GM23338 (cell line): ENCODE results near the gene VPS45. TPM values are rescaled to one million over a fixed set of nuclear protein-coding genes. Genes with fewer than 3 reads are reported as not detected.

Experiments used
- ATAC-seq: fragments of 200-7000 bp; cut with Tn5 transposase; 3 replicates; pipeline ENCODE4 v1.9.1; 2020
- DNase-seq: peaks from one replicate; pipeline ENCODE4 v3.0.0-alpha.2; 2015; ENCODE audit warnings: low spot score
- H2AFZ ChIP-seq: fragments of 200-600 bp; sonication (generic); 2 replicates; pipeline ENCODE4 v1.8.0; 2016; ENCODE audit warnings: antibody characterized with exemption, mild to moderate bottlenecking, moderate library complexity
- H3F3A ChIP-seq: fragments of 200-600 bp; sonication (generic); replicated peaks from 2 replicates; pipeline ENCODE4 v1.8.0; 2017; ENCODE audit warnings: antibody characterized with exemption, mixed run types, low read depth
- H3K27ac ChIP-seq: fragments of 200-600 bp; sonication (generic); 2 replicates; pipeline ENCODE4 v1.6.1; 2016; ENCODE audit warnings: low read depth
- H3K27me3 ChIP-seq: fragments of 200-600 bp; sonication (generic); 2 replicates; pipeline ENCODE4 v1.8.0; 2016; ENCODE audit warnings: mild to moderate bottlenecking, mixed run types, moderate library complexity; ENCODE audit not compliant: insufficient read depth
- H3K36me3 ChIP-seq: fragments of 200-600 bp; sonication (generic); 2 replicates; pipeline ENCODE4 v1.8.0; 2016; ENCODE audit warnings: mild to moderate bottlenecking; ENCODE audit not compliant: insufficient read depth
- H3K4me1 ChIP-seq: fragments of 200-600 bp; sonication (generic); 2 replicates; pipeline ENCODE4 v1.8.0; 2016; ENCODE audit warnings: mild to moderate bottlenecking, moderate library complexity; ENCODE audit not compliant: insufficient read depth
- H3K4me2 ChIP-seq: fragments of 200-600 bp; sonication (generic); 2 replicates; pipeline ENCODE4 v1.7.1; 2017; ENCODE audit warnings: mixed run types
- H3K4me3 ChIP-seq: fragments of 200-600 bp; sonication (generic); 2 replicates; pipeline ENCODE4 v1.6.1; 2016; ENCODE audit warnings: mixed run types
- H3K79me2 ChIP-seq: fragments of 200-600 bp; sonication (generic); replicated peaks from 2 replicates; pipeline ENCODE4 v1.8.0; 2017; ENCODE audit warnings: mild to moderate bottlenecking; ENCODE audit not compliant: insufficient read depth
- H3K9me2 ChIP-seq: fragments of 200-600 bp; sonication (generic); 2 replicates; pipeline ENCODE4 v1.8.0; 2017; ENCODE audit not compliant: insufficient read depth
- H4K20me1 ChIP-seq: fragments of 200-600 bp; sonication (generic); replicated peaks from 2 replicates; pipeline ENCODE4 v1.8.0; 2017; ENCODE audit warnings: mild to moderate bottlenecking; ENCODE audit not compliant: insufficient read depth
- H3K27ac Mint-ChIP-seq: 2 replicates; pipeline ENCODE4 v1.8.0; 2020; ENCODE audit warnings: inconsistent platforms, mild to moderate bottlenecking, moderate library complexity, mixed read lengths
- H3K27me3 Mint-ChIP-seq: 3 replicates; pipeline ENCODE4 v1.8.0; 2022; ENCODE audit warnings: low read depth, mild to moderate bottlenecking, moderate library complexity, mixed read lengths, inconsistent platforms; ENCODE audit not compliant: insufficient read depth, poor library complexity
- H3K36me3 Mint-ChIP-seq: 3 replicates; pipeline ENCODE4 v1.8.0; 2021; ENCODE audit warnings: low read depth, mild to moderate bottlenecking, inconsistent platforms, moderate library complexity, mixed read lengths
- H3K4me1 Mint-ChIP-seq: 3 replicates; pipeline ENCODE4 v1.8.0; 2020; ENCODE audit warnings: mild to moderate bottlenecking, inconsistent platforms, mixed read lengths
- H3K4me3 Mint-ChIP-seq: 3 replicates; pipeline ENCODE4 v1.8.0; 2021; ENCODE audit warnings: moderate library complexity, mild to moderate bottlenecking, inconsistent platforms, mixed read lengths
- H3K9me3 Mint-ChIP-seq: 3 replicates; pipeline ENCODE4 v1.8.0; 2020; ENCODE audit warnings: moderate library complexity, mild to moderate bottlenecking, inconsistent platforms, mixed read lengths
- CTCF ChIP-seq, 2 experiments: fragments of 200-600 bp in 1 of 2; sonication (generic) in 1 of 2; conservative IDR thresholded peaks; 2 replicates each; pipeline versions ENCODE4 v1.5.1 to v1.6.1; 2016 to 2017; ENCODE audit warnings: antibody characterized with exemption in 2 of 2, low read depth in 2 of 2, mild to moderate bottlenecking in 2 of 2, moderate library complexity in 1 of 2
- EZH2phosphoT487 ChIP-seq: fragments of 200-600 bp; sonication (generic); IDR thresholded peaks from one replicate; pipeline ENCODE4 v1.8.1; 2018; ENCODE audit warnings: antibody characterized with exemption; ENCODE audit not compliant: unreplicated experiment
- JUNB ChIP-seq: IDR thresholded peaks from one replicate; pipeline ENCODE4 v1.6.1; 2016; ENCODE audit warnings: antibody characterized with exemption; ENCODE audit not compliant: unreplicated experiment
- NANOG ChIP-seq: IDR thresholded peaks from 2 replicates; pipeline ENCODE4 v1.6.1; 2016; ENCODE audit warnings: antibody characterized with exemption, borderline replicate concordance
- STAT1 ChIP-seq: IDR thresholded peaks from one replicate; pipeline ENCODE4 v1.6.1; 2016; ENCODE audit warnings: antibody characterized with exemption; ENCODE audit not compliant: unreplicated experiment
- ZNF462 ChIP-seq: fragments of 250-450 bp; sonication (Bioruptor Pico); IDR thresholded peaks from 2 replicates; pipeline ENCODE4 v1.5.0; 2020; ENCODE audit warnings: mild to moderate bottlenecking, moderate library complexity
- polyA plus RNA-seq: library from polyadenylated mRNA; unstranded; fragments of >200 nt; fragmentation: Nextera tagmentation; extraction: Ambion mirVana; gene quantifications from 2 replicates; pipeline ENCODE4 v1.2.1, GENCODE V29; 2016
- total RNA-seq: library from RNA; depleted of rRNA; stranded (reverse); fragments of >200 nt; shearing (Covaris generic); gene quantifications from 2 replicates; pipeline ENCODE4 v1.2.3, GENCODE V29; 2014

Gene VPS45
- total and polyA plus RNA-seq, 2 experiments from 2014 or later = 23.5 to 37.5 TPM

GRCh38 chr1:150072959-150073358 lies 5.4 kb downstream of the VPS45 start:
- no peaks in the 10 kb centered on the region for H4K20me1 ChIP-seq
- H3K79me2 ChIP-seq = peaks cover 8% of the 10 kb centered on the region; the same call in 1 of the 2 replicates
- peaks cover 48% of the 10 kb centered on the region for H3K36me3 Mint-ChIP-seq
- no peak overlapping the region for H3K4me3 Mint-ChIP-seq
- peaks cover 6% of the 10 kb centered on the region for H3K4me1 Mint-ChIP-seq
- TF ChIP-seq CTCF (conservative IDR thresholded peaks at IDR 0.05; ENCODE audit: low read depth in 2 of 2) (peak in 1 of 2 experiments; percentile 32; a peak in 1 of 4 replicates), STAT1 (no peak), NANOG (no peak), ZNF462 (CRISPR knock-in tag) (no peak), EZH2phosphoT487 (no peak), JUNB (no peak)
- peak; percentile 6 for DNase-seq
- H3K9me3 Mint-ChIP-seq = no peaks in the 10 kb centered on the region
- no peaks in the 10 kb centered on the region for H3K27me3 ChIP-seq
- no peak overlapping the region for H3K4me2 ChIP-seq
- no peak for ATAC-seq
- H3K36me3 ChIP-seq = peaks cover 3% of the 10 kb centered on the region; the same call in 1 of the 2 replicates
- H3F3A ChIP-seq = no peaks in the 10 kb centered on the region
- no peaks in the 10 kb centered on the region for H3K4me1 ChIP-seq
- H2AFZ ChIP-seq = no peak overlapping the region
- no peaks in the 10 kb centered on the region for H3K9me2 ChIP-seq
- H3K4me3 ChIP-seq = no peak overlapping the region
- no peak overlapping the region for H3K27ac ChIP-seq
- H3K27me3 Mint-ChIP-seq = no peaks in the 10 kb centered on the region
- no peak overlapping the region for H3K27ac Mint-ChIP-seq
